Fibroblast of gingiva (primary cell): ENCODE measurements around the gene ARHGAP27.
A peak's percentile ranks its signal among the peaks of the same experiment; 100 is the strongest.

Source experiments
- DNase-seq: peaks from one replicate; pipeline ENCODE4 v3.0.0-alpha.2; 2011; ENCODE audit warnings: low read depth

Gene ARHGAP27

GRCh38 chr17:45430006-45430737, 2.5 kb downstream of the ARHGAP27 start:
- no peak for DNase-seq

- no peak for DNase-seq
Observed at GRCh38 chr17:45429339-45430005, 3.2 kb downstream of the ARHGAP27 start.

GRCh38 chr17:45428931-45429338, 3.7 kb downstream of the ARHGAP27 start:
- no peak for DNase-seq

GRCh38 chr17:45428050-45428617, 4.5 kb downstream of the ARHGAP27 start:
- DNase-seq, result peak; percentile 31

- DNase-seq, result no peak
Observed at GRCh38 chr17:45427181-45427835, 5.4 kb downstream of the ARHGAP27 start.

- DNase-seq, result no peak
Observed at GRCh38 chr17:45426561-45426960, 6.1 kb downstream of the ARHGAP27 start.

GRCh38 chr17:45425984-45426413, 6.7 kb downstream of the ARHGAP27 start:
- DNase-seq, result no peak

GRCh38 chr17:45425125-45425983, 7.3 kb downstream of the ARHGAP27 start:
- no peak for DNase-seq

- DNase-seq, result no peak
Observed at GRCh38 chr17:45424769-45425124, 7.9 kb downstream of the ARHGAP27 start.

- DNase-seq, result no peak
Observed at GRCh38 chr17:45423975-45424335, 8.7 kb downstream of the ARHGAP27 start.

GRCh38 chr17:45423304-45423974, 9.2 kb downstream of the ARHGAP27 start:
- no peak for DNase-seq

- no peak for DNase-seq
Observed at GRCh38 chr17:45414990-45415881, 17.4 kb downstream of the ARHGAP27 start.

- no peak for DNase-seq
Observed at GRCh38 chr17:45413498-45413923, 19.2 kb downstream of the ARHGAP27 start.

GRCh38 chr17:45411348-45412105, 21.1 kb downstream of the ARHGAP27 start:
- no peak for DNase-seq

- DNase-seq, result no peak
Observed at GRCh38 chr17:45410144-45411091, 22.3 kb downstream of the ARHGAP27 start.

GRCh38 chr17:45409659-45410076, 23.0 kb downstream of the ARHGAP27 start:
- DNase-seq, result no peak

GRCh38 chr17:45408611-45409421, 23.9 kb downstream of the ARHGAP27 start:
- DNase-seq, result no peak
